GM12878 (cell line): Measurements from ENCODE around the gene KRTAP9-2. TPM values are rescaled to one million over a fixed set of nuclear protein-coding genes. Genes with fewer than 3 reads are reported as not detected.

Experiments
- ATAC-seq: fragments of 200-7000 bp; cut with Tn5 transposase; 3 replicates; pipeline ENCODE4 v1.9.1; 2020; ENCODE audit warnings: mild to moderate bottlenecking, moderate library complexity
- BruUV-seq: library from RNA; stranded (reverse); fragments of 400-500 nt; replicated peaks from 2 replicates; lab custom pipeline; 2021; lab: Mats Ljungman, UMichigan
- CTCF ChIA-PET: fragments of 300-600 bp; sonication (Branson Sonifier 250); formaldehyde crosslinking; extraction: SDS; loops from one replicate; lab custom pipeline; 2021; ENCODE audit warnings: inconsistent platforms; lab: Yijun Ruan, JAX
- POLR2A ChIA-PET: fragments of 350-600 bp; formaldehyde crosslinking; extraction: SDS; loops from one replicate; lab custom pipeline; 2021; ENCODE audit warnings: inconsistent platforms; lab: Charles Lee
- RAD21 ChIA-PET: fragments of 300-600 bp; sonication (Branson Sonifier 250); formaldehyde crosslinking; loops from one replicate; lab custom pipeline; 2023; ENCODE audit warnings: antibody characterized with exemption; ENCODE audit not compliant: unreplicated experiment; lab: Charles Lee
- SMC1A ChIA-PET: fragments of 300-600 bp; sonication (Branson Sonifier 250); formaldehyde crosslinking; loops from one replicate; lab custom pipeline; 2023; ENCODE audit not compliant: unreplicated experiment, uncharacterized antibody; lab: Charles Lee
- DNase-seq: peaks from one replicate; pipeline ENCODE4 v3.0.0-alpha.2; 2011; ENCODE audit warnings: low read depth, low spot score
- FAIRE-seq: peaks from 3 replicates; lab custom pipeline; 2011; peaks lifted over from hg19 to GRCh38; lab: Jason Lieb, UNC
- H2AFZ ChIP-seq: 2 replicates; pipeline ENCODE4 v1.6.0; 2011; ENCODE audit warnings: low read depth, low read length, control low read depth; ENCODE audit not compliant: control insufficient read depth
- H3K27ac ChIP-seq: 2 replicates; pipeline ENCODE4 v1.5.1; 2011; ENCODE audit warnings: control low read depth; ENCODE audit not compliant: control insufficient read depth, insufficient read depth
- H3K27me3 ChIP-seq, 2 experiments: replicated peaks in 1 of 2; 2 replicates each; pipeline versions ENCODE4 v1.6.0 to v1.6.1; 2011; ENCODE audit warnings: low read length in 1 of 2; ENCODE audit not compliant: control insufficient read depth in 2 of 2, insufficient read depth in 2 of 2
- H3K36me3 ChIP-seq, 2 experiments: 2 replicates each; pipeline ENCODE4 v1.5.1; 2011; ENCODE audit warnings: low read length in 1 of 2; ENCODE audit not compliant: control insufficient read depth in 2 of 2, insufficient read depth in 2 of 2
- H3K4me1 ChIP-seq: 2 replicates; pipeline ENCODE4 v1.6.1; 2011; ENCODE audit warnings: mild to moderate bottlenecking, low read length, moderate library complexity, mixed read lengths; ENCODE audit not compliant: control insufficient read depth, insufficient read depth
- H3K4me2 ChIP-seq: 2 replicates; pipeline ENCODE4 v1.6.0; 2011; ENCODE audit warnings: control low read depth; ENCODE audit not compliant: control insufficient read depth, insufficient read depth
- H3K4me3 ChIP-seq: fragments of 200-600 bp; sonication (generic); 2 replicates; pipeline ENCODE4 v1.5.1; 2016
- H3K79me2 ChIP-seq: 2 replicates; pipeline ENCODE4 v1.6.0; 2011; ENCODE audit warnings: low read length; ENCODE audit not compliant: control insufficient read depth, insufficient read depth
- H3K9ac ChIP-seq: 2 replicates; pipeline ENCODE4 v1.8.0; 2011; ENCODE audit warnings: low read length, control low read depth, mixed read lengths; ENCODE audit not compliant: control insufficient read depth, insufficient read depth
- H3K9me3 ChIP-seq: replicated peaks from 3 replicates; pipeline ENCODE4 v1.5.1; 2011; ENCODE audit warnings: mild to moderate bottlenecking, low read length; ENCODE audit not compliant: control insufficient read depth, insufficient read depth
- H4K20me1 ChIP-seq: 2 replicates; pipeline ENCODE4 v1.6.0; 2011; ENCODE audit not compliant: control insufficient read depth, insufficient read depth
- FOS ChIP-seq: IDR thresholded peaks from 3 replicates; pipeline ENCODE4 v1.6.1; 2011; ENCODE audit warnings: borderline replicate concordance; ENCODE audit not compliant: insufficient read length; ENCODE audit errors: extremely low read depth
- IRF4 ChIP-seq: IDR thresholded peaks from 2 replicates; pipeline ENCODE4 v1.6.1; 2011; ENCODE audit warnings: low read depth, low read length
- MEF2B ChIP-seq: fragments of 450-650 bp; IDR thresholded peaks from 2 replicates; pipeline ENCODE4 v1.6.1; 2018; ENCODE audit warnings: mild to moderate bottlenecking, moderate library complexity; ENCODE audit not compliant: partially characterized antibody, poor library complexity, severe bottlenecking
- POLR2AphosphoS5 ChIP-seq: IDR thresholded peaks from 2 replicates; pipeline ENCODE4 v1.6.1; 2011; ENCODE audit warnings: mild to moderate bottlenecking, low read length, inconsistent platforms
- SREBF2 ChIP-seq: IDR thresholded peaks from 2 replicates; pipeline ENCODE4 v1.6.1; 2012; ENCODE audit warnings: mild to moderate bottlenecking, low read length
- TARDBP ChIP-seq: IDR thresholded peaks from 2 replicates; pipeline ENCODE4 v1.6.1; 2016; ENCODE audit warnings: borderline replicate concordance
- WGBS: methylation state at CpG from one replicate; pipeline ENCODE4 v1.1.6; 2016; ENCODE audit warnings: low lambda C conversion rate; ENCODE audit not compliant: insufficient replicate concordance, insufficient coverage; ENCODE audit errors: missing lambda C conversion rate; 5-methylcytosine and 5-hydroxymethylcytosine counted together
- in situ Hi-C: fragments of 300-500 bp; cut with MboI; formaldehyde crosslinking; loops from 9 replicates; pipeline ENCODE4 v1.14.3; 2018; ENCODE audit warnings: mixed read lengths
- intact Hi-C: fragments of 100-400 bp; cut with micrococcal nuclease; formaldehyde crosslinking; loops from one replicate; pipeline ENCODE4 v1.14.2; 2022; ENCODE audit not compliant: unreplicated experiment
- polyA plus RNA-seq, 11 experiments: library from polyadenylated mRNA; depleted of rRNA in 4 of 11; unstranded in 6 of 11; stranded (reverse) in 5 of 11; fragments of >200 nt; fragmentation: Nextera tagmentation in 4 of 11; fragmentation: Illumina TruSeq in 1 of 11; extraction: Ambion mirVana in 4 of 11; extraction: Trizol in 1 of 11; gene quantifications; 1 replicate in 1 of 11; 2 replicates in 10 of 11; pipeline versions ENCODE4 v1.2.1 to v1.2.3, GENCODE V29; 2011 to 2016; ENCODE audit warnings: inconsistent platforms in 2 of 11, missing spikeins in 2 of 11, low read depth in 1 of 11
- total RNA-seq, 4 experiments: library from RNA; depleted of rRNA in 3 of 4; stranded (reverse); fragments of >200 nt in 3 of 4; fragmentation: Illumina TruSeq in 1 of 4; extraction: Trizol in 1 of 4; gene quantifications; 2 replicates each; pipeline versions ENCODE4 v1.2.1 to v1.2.3, GENCODE V29; 2013 to 2021
- TF ChIP-seq, protein P1 (sequence below): fragments of 450-650 bp; formaldehyde crosslinking; IDR thresholded peaks from 2 replicates; pipeline ENCODE4 v1.5.0; 2022; ENCODE audit warnings: mild to moderate bottlenecking, missing genetic modification characterization
- TF ChIP-seq, protein P2 (sequence below): fragments of 450-650 bp; formaldehyde crosslinking; IDR thresholded peaks from 2 replicates; pipeline ENCODE4 v1.4.0; 2020; ENCODE audit warnings: mild to moderate bottlenecking, moderate library complexity

The KRTAP9-2 gene
- total and polyA plus RNA-seq, 10 of the 15 experiments (the other 5 are each of a cell fraction or from before 2014, with no cell fraction given), result not detected

DNA sequence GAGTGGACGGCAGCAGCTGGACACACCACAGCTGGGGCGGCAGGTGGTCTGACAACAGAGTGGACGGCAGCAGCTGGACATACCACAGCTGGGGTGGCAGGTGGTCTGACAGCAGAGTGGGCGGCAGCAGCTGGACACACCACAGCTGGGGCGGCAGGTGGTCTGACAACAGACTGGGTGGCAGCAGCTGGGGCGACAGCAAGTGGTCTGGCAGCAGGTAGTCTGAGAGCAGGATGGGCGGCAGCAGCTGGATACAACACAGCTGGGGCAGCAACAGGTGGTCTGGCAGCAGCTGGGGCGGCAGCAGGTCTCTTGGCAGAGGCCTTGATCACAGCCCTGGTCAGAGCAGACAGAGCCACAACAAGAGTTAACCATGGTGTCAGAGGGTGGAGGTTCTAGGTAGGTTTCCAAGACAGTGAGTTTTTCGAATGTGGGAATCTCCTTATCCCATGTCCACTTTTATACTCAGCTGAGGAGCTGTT, 41.9 kb upstream of the KRTAP9-2 start, which contains the start of gene KRTAP4-1 (continued):
- TF ChIP-seq, protein P1, sequence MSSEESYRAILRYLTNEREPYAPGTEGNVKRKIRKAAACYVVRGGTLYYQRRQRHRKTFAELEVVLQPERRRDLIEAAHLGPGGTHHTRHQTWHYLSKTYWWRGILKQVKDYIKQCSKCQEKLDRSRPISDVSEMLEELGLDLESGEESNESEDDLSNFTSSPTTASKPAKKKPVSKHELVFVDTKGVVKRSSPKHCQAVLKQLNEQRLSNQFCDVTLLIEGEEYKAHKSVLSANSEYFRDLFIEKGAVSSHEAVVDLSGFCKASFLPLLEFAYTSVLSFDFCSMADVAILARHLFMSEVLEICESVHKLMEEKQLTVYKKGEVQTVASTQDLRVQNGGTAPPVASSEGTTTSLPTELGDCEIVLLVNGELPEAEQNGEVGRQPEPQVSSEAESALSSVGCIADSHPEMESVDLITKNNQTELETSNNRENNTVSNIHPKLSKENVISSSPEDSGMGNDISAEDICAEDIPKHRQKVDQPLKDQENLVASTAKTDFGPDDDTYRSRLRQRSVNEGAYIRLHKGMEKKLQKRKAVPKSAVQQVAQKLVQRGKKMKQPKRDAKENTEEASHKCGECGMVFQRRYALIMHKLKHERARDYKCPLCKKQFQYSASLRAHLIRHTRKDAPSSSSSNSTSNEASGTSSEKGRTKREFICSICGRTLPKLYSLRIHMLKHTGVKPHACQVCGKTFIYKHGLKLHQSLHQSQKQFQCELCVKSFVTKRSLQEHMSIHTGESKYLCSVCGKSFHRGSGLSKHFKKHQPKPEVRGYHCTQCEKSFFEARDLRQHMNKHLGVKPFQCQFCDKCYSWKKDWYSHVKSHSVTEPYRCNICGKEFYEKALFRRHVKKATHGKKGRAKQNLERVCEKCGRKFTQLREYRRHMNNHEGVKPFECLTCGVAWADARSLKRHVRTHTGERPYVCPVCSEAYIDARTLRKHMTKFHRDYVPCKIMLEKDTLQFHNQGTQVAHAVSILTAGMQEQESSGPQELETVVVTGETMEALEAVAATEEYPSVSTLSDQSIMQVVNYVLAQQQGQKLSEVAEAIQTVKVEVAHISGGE (CRISPR knock-in tag), result no peak
- TF ChIP-seq SREBF2 (no peak), FOS (no peak), POLR2AphosphoS5 (no peak), MEF2B (no peak)

DNA sequence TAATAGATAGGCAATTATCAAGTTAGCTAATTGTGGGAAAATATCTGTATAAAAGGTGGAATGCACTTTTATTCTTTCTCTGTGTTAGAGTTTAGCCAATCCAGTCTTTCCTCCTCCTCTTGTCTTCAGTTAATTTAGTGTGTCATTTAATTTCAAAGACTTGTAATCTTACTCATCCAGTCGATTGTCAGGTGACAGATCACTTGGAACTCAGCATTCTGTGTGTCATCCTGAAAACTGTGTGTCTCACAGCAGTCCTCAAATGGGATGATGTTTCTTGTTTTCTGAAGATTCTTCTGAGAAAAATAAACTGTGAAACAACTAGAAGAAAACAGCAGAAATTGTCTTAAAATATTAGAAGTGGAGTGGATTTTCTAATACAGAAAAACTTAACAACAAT, 41.4 kb upstream of the KRTAP9-2 start:
- H3K9ac ChIP-seq, result no peak overlapping the region
- intact Hi-C loops, result no loop called here
- ChIA-PET POLR2A (no interaction called here), SMC1A (no interaction called here), RAD21 (no interaction called here), CTCF (no interaction called here)
- H3K4me2 ChIP-seq, result no peak overlapping the region
- no peak for FAIRE-seq
- H3K79me2 ChIP-seq, result no peaks in the 10 kb centered on the region
- no peaks in the 10 kb centered on the region for H4K20me1 ChIP-seq
- no peaks in the 10 kb centered on the region for H3K4me1 ChIP-seq
- no peaks in the 10 kb centered on the region for H3K9me3 ChIP-seq
- BruUV-seq, result no TSS peak
- H3K27ac ChIP-seq, result no peak overlapping the region
- no peak overlapping the region for H3K4me3 ChIP-seq
- no peaks in the 10 kb centered on the region for H3K27me3 ChIP-seq
- no peak for ATAC-seq
- H3K36me3 ChIP-seq, result no peaks in the 10 kb centered on the region
- DNase-seq, result no peak
- in situ Hi-C loops, result loop anchor here (10.0 kb wide), 1 partner anchor 60 kb away; the partner anchor contains the start of gene KRTAP9-4
- 0% methylated on average over 1 of the region's 1 CpG for WGBS
- no peak overlapping the region for H2AFZ ChIP-seq
- TF ChIP-seq, protein P1 (CRISPR knock-in tag), result no peak
- TF ChIP-seq TARDBP (no peak), IRF4 (no peak)
- TF ChIP-seq, protein P2, sequence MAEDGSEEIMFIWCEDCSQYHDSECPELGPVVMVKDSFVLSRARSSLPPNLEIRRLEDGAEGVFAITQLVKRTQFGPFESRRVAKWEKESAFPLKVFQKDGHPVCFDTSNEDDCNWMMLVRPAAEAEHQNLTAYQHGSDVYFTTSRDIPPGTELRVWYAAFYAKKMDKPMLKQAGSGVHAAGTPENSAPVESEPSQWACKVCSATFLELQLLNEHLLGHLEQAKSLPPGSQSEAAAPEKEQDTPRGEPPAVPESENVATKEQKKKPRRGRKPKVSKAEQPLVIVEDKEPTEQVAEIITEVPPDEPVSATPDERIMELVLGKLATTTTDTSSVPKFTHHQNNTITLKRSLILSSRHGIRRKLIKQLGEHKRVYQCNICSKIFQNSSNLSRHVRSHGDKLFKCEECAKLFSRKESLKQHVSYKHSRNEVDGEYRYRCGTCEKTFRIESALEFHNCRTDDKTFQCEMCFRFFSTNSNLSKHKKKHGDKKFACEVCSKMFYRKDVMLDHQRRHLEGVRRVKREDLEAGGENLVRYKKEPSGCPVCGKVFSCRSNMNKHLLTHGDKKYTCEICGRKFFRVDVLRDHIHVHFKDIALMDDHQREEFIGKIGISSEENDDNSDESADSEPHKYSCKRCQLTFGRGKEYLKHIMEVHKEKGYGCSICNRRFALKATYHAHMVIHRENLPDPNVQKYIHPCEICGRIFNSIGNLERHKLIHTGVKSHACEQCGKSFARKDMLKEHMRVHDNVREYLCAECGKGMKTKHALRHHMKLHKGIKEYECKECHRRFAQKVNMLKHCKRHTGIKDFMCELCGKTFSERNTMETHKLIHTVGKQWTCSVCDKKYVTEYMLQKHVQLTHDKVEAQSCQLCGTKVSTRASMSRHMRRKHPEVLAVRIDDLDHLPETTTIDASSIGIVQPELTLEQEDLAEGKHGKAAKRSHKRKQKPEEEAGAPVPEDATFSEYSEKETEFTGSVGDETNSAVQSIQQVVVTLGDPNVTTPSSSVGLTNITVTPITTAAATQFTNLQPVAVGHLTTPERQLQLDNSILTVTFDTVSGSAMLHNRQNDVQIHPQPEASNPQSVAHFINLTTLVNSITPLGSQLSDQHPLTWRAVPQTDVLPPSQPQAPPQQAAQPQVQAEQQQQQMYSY (CRISPR knock-in tag), result no peak
